Measurements from ENCODE around the gene SLC41A2.

DNA sequence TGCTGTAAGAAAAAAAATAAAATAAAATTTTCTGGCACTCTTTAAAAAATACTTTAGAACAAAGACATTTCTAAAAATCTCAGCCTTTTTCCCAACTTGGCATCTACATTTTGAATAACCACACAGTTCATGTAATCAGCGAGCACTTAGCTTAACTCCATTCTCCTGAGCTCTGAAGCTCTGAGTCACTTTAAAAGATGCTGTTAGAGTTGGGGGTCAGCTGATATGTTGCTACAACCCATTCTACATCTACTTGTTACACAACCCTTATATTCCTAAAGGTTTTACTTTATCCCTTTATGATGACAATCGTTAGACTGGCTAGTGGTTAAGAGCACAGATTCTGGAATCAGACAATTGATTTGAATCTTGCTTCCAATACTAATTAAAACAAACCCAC, 48.3 kb downstream of the SLC41A2 start:
- TF ChIP-seq, protein P1, sequence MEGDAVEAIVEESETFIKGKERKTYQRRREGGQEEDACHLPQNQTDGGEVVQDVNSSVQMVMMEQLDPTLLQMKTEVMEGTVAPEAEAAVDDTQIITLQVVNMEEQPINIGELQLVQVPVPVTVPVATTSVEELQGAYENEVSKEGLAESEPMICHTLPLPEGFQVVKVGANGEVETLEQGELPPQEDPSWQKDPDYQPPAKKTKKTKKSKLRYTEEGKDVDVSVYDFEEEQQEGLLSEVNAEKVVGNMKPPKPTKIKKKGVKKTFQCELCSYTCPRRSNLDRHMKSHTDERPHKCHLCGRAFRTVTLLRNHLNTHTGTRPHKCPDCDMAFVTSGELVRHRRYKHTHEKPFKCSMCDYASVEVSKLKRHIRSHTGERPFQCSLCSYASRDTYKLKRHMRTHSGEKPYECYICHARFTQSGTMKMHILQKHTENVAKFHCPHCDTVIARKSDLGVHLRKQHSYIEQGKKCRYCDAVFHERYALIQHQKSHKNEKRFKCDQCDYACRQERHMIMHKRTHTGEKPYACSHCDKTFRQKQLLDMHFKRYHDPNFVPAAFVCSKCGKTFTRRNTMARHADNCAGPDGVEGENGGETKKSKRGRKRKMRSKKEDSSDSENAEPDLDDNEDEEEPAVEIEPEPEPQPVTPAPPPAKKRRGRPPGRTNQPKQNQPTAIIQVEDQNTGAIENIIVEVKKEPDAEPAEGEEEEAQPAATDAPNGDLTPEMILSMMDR (IDR thresholded peaks at IDR 0.05; ENCODE audit: low read depth, low read length) = no peak
- TF ChIP-seq EZH2phosphoT487 (IDR thresholded peaks at IDR 0.05; ENCODE audit: low read depth) = no peak

Data from OCI-LY3 (cell line).